ENCODE data around the gene BCAT1. TPM values are rescaled to one million over a fixed set of nuclear protein-coding genes. Genes with fewer than 3 reads are reported as not detected.

The BCAT1 gene
- total RNA-seq, 1 experiment from 2014 or later: 5.8 TPM

DNA sequence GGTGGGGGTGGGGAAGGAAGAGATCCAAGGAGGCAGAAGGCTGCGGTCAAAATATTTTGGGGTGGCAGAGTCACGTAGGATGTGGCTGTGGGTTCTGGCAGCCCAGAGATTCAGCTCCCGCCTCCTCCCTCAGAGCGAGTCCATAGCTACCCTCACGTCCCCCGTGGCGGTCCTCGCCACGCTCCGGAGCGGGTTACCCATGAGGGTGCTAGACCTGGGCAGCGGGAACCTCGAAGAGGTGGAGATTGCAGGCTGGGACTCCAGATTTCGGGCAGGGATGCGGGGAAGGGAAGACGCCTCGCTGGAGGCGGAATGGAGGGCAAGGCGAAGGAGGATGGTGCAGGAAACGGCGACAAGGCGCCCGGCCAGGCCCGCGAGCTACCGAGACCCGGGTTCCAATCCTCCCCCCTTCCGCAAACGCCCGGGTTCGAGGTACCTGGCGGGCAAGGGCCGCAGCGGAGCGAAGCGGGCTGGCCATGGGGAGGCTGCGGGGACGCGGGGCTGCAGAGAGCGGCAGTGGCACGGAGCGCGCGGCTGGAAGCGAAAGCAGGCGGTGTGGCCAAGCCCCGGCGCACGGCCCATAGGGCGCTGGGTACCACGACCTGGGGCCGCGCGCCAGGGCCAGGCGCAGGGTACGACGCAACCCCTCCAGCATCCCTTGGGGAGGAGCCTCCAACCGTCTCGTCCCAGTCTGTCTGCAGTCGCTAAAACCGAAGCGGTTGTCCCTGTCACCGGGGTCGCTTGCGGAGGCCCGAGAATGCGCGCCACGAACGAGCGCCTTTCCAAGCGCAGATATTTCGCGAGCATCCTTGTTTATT lies 46.2 kb downstream of the BCAT1 start:
- BruUV-seq (replicated peaks): no TSS peak
- intact Hi-C loops (cut with micrococcal nuclease; ENCODE audit: unreplicated experiment): no loop called here
- ChIA-PET CTCF (no interaction called here), POLR2A (no interaction called here)
- no peak overlapping the region for H3K4me3 ChIP-seq (ENCODE audit: low read depth in 2 of 2, low read length in 2 of 2)
- no peak for TF ChIP-seq TCF7L2 (IDR thresholded peaks at IDR 0.05; ENCODE audit: low read depth, low read length)
- TF ChIP-seq, protein P1, sequence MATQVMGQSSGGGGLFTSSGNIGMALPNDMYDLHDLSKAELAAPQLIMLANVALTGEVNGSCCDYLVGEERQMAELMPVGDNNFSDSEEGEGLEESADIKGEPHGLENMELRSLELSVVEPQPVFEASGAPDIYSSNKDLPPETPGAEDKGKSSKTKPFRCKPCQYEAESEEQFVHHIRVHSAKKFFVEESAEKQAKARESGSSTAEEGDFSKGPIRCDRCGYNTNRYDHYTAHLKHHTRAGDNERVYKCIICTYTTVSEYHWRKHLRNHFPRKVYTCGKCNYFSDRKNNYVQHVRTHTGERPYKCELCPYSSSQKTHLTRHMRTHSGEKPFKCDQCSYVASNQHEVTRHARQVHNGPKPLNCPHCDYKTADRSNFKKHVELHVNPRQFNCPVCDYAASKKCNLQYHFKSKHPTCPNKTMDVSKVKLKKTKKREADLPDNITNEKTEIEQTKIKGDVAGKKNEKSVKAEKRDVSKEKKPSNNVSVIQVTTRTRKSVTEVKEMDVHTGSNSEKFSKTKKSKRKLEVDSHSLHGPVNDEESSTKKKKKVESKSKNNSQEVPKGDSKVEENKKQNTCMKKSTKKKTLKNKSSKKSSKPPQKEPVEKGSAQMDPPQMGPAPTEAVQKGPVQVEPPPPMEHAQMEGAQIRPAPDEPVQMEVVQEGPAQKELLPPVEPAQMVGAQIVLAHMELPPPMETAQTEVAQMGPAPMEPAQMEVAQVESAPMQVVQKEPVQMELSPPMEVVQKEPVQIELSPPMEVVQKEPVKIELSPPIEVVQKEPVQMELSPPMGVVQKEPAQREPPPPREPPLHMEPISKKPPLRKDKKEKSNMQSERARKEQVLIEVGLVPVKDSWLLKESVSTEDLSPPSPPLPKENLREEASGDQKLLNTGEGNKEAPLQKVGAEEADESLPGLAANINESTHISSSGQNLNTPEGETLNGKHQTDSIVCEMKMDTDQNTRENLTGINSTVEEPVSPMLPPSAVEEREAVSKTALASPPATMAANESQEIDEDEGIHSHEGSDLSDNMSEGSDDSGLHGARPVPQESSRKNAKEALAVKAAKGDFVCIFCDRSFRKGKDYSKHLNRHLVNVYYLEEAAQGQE (IDR thresholded peaks at IDR 0.05; ENCODE audit: insufficient read depth in 1 of 2, low read depth in 2 of 2, low read length in 1 of 2): no peak
- TF ChIP-seq POLR2AphosphoS5 (IDR thresholded peaks at IDR 0.05; ENCODE audit: low read depth, low read length): no peak
- TF ChIP-seq SIN3A (IDR thresholded peaks at IDR 0.05; ENCODE audit: borderline replicate concordance, insufficient read depth, low read depth, low read length): no peak
- TF ChIP-seq, protein P2, sequence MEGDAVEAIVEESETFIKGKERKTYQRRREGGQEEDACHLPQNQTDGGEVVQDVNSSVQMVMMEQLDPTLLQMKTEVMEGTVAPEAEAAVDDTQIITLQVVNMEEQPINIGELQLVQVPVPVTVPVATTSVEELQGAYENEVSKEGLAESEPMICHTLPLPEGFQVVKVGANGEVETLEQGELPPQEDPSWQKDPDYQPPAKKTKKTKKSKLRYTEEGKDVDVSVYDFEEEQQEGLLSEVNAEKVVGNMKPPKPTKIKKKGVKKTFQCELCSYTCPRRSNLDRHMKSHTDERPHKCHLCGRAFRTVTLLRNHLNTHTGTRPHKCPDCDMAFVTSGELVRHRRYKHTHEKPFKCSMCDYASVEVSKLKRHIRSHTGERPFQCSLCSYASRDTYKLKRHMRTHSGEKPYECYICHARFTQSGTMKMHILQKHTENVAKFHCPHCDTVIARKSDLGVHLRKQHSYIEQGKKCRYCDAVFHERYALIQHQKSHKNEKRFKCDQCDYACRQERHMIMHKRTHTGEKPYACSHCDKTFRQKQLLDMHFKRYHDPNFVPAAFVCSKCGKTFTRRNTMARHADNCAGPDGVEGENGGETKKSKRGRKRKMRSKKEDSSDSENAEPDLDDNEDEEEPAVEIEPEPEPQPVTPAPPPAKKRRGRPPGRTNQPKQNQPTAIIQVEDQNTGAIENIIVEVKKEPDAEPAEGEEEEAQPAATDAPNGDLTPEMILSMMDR (IDR thresholded peaks at IDR 0.05): no peak
- in situ Hi-C loops (cut with HindIII; ENCODE audit: low pct_unique_long_range_greater_than_20kb, low sequenced_read_pairs): no loop called here
- no peak overlapping the region for H3K27ac ChIP-seq (ENCODE audit: low read length)
- no peaks in the 10 kb centered on the region for H3K27me3 ChIP-seq (ENCODE audit: control insufficient read depth, insufficient read depth, low read length)
- no peaks in the 10 kb centered on the region for H3K4me1 ChIP-seq (ENCODE audit: control insufficient read depth, insufficient read depth, low read length)
- ATAC-seq (no peak), DNase-seq (ENCODE audit: low read depth, low spot score) (no peak)
- no peaks in the 10 kb centered on the region for H3K36me3 ChIP-seq (ENCODE audit: control insufficient read depth, insufficient read depth, low read length)
- H3K9me3 ChIP-seq (ENCODE audit: control insufficient read depth, insufficient read depth, low read depth, low read length): no peaks in the 10 kb centered on the region

DNA sequence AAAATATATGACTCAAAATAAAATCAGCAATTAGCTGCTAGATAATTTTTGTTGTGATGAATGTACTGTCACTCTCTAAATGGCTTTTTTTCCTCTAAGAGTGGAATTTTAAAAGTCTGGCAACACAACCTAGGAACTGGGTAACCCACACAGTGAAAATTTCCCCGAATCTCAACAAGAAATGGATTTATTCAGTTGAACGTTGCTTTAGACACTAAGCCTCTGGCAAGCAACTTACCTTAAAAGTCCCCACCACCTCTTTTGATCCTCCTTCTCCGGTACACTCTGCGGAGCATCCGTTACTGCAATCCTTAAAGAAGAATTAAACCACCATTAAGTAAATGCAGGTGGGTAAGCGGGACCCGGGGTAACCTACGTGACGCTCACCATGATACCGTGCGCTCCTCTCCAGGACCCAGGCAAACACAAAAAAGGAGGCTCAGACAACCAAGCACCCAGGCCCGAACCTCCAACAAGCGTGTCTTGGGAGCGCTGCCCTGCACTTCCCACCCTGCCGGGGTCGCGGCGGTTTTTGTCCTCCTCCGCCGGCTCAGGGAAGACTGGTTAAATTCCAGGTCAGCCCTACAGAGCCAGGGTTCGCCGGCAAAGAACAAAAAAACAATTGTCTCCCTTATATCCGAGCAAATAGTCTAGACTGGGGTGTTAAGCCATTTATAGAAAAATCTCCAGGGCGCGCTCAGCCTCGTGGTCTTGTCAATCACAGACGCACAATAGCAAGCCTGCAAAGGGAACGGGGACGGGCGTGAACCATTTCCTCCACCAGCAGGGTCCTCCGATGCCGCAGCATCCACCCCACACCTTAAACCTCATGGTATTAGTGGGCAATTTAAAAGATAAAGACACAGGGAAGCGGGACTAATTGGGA lies 47.1 kb downstream of the BCAT1 start:
- in situ Hi-C loops (cut with HindIII; ENCODE audit: low pct_unique_long_range_greater_than_20kb, low sequenced_read_pairs) (no loop called here), intact Hi-C loops (cut with micrococcal nuclease; ENCODE audit: unreplicated experiment) (no loop called here)
- Histone ChIP-seq H3K9me3 (ENCODE audit: control insufficient read depth, insufficient read depth, low read depth, low read length) (no peaks in the 10 kb centered on the region), H3K27me3 (ENCODE audit: control insufficient read depth, insufficient read depth, low read length) (no peaks in the 10 kb centered on the region), H3K4me1 (ENCODE audit: control insufficient read depth, insufficient read depth, low read length) (no peaks in the 10 kb centered on the region), H3K36me3 (ENCODE audit: control insufficient read depth, insufficient read depth, low read length) (no peaks in the 10 kb centered on the region), H3K27ac (ENCODE audit: low read length) (no peak overlapping the region), H3K4me3 (ENCODE audit: low read depth in 2 of 2, low read length in 2 of 2) (no peak overlapping the region)
- POLR2A ChIA-PET: no interaction called here
- TF ChIP-seq POLR2AphosphoS5 (IDR thresholded peaks at IDR 0.05; ENCODE audit: low read depth, low read length) (no peak), SIN3A (IDR thresholded peaks at IDR 0.05; ENCODE audit: borderline replicate concordance, insufficient read depth, low read depth, low read length) (no peak), TCF7L2 (IDR thresholded peaks at IDR 0.05; ENCODE audit: low read depth, low read length) (no peak)
- TF ChIP-seq, protein P2 (IDR thresholded peaks at IDR 0.05): no peak
- TF ChIP-seq, protein P1 (IDR thresholded peaks at IDR 0.05; ENCODE audit: insufficient read depth in 1 of 2, low read depth in 2 of 2, low read length in 1 of 2): no peak
- CTCF ChIA-PET: no interaction called here
- no TSS peak for BruUV-seq (replicated peaks)
- ATAC-seq (no peak), DNase-seq (ENCODE audit: low read depth, low spot score) (no peak)
